HepG2 (cell line): ENCODE data around the gene CPAMD8. TPM values are rescaled to one million over a fixed set of nuclear protein-coding genes. Genes with fewer than 3 reads are reported as not detected.

Experiments
- ATAC-seq: fragments of 200-7000 bp; cut with Tn5 transposase; 3 replicates; pipeline ENCODE4 v1.9.1; 2020; ENCODE audit warnings: mild to moderate bottlenecking, moderate library complexity
- BruUV-seq: library from RNA; stranded (reverse); fragments of 400-500 nt; replicated peaks from 2 replicates; lab custom pipeline; 2021; lab: Mats Ljungman, UMichigan
- CTCF ChIA-PET: fragments of 300-600 bp; formaldehyde crosslinking; extraction: SDS; loops from one replicate; lab custom pipeline; 2021; ENCODE audit warnings: low total read pairs, inconsistent platforms, low intra/inter-chr PET ratio; lab: Yijun Ruan, JAX
- POLR2A ChIA-PET: fragments of 350-600 bp; sonication (Branson Sonifier 250); formaldehyde crosslinking; loops from one replicate; lab custom pipeline; 2020; ENCODE audit warnings: antibody characterized with exemption, inconsistent platforms; lab: Yijun Ruan, JAX
- DNase-seq: peaks from one replicate; pipeline ENCODE4 v3.0.0-alpha.2; 2015; ENCODE audit warnings: low spot score
- FAIRE-seq: peaks from 3 replicates; lab custom pipeline; 2011; peaks lifted over from hg19 to GRCh38; lab: Jason Lieb, UNC
- H2AFZ ChIP-seq: one replicate; pipeline ENCODE4 v1.6.1; 2011; ENCODE audit warnings: low read length, inconsistent platforms
- H3K27ac ChIP-seq: fragments of 300-600 bp; 3 replicates; pipeline ENCODE4 v1.8.0; 2011; ENCODE audit warnings: mixed run types, mild to moderate bottlenecking, mixed read lengths, low read length, inconsistent platforms; ENCODE audit not compliant: insufficient read depth; ENCODE audit errors: extremely low read length
- H3K27me3 ChIP-seq, 2 experiments: fragments of 200-600 bp in 1 of 2; 2 replicates in 1 of 2; 3 replicates in 1 of 2; pipeline versions ENCODE4 v1.6.0 to v1.8.0; 2011; ENCODE audit warnings: low read length in 2 of 2, mild to moderate bottlenecking in 2 of 2, moderate library complexity in 2 of 2, inconsistent platforms in 1 of 2; ENCODE audit not compliant: insufficient read depth in 2 of 2, control insufficient read depth in 1 of 2
- H3K36me3 ChIP-seq, 2 experiments: fragments of 200-600 bp in 1 of 2; replicated peaks in 1 of 2; 2 replicates in 1 of 2; 3 replicates in 1 of 2; pipeline versions ENCODE4 v1.5.1 to v1.8.0; 2011; ENCODE audit warnings: low read length in 2 of 2, inconsistent platforms in 1 of 2; ENCODE audit not compliant: insufficient read depth in 2 of 2, control insufficient read depth in 1 of 2
- H3K4me1 ChIP-seq: 2 replicates; pipeline ENCODE4 v1.5.1; 2012; ENCODE audit warnings: low read length, inconsistent platforms; ENCODE audit not compliant: insufficient read depth
- H3K4me2 ChIP-seq: 2 replicates; pipeline ENCODE4 v1.6.0; 2011; ENCODE audit warnings: low read depth, low read length, inconsistent platforms
- H3K4me3 ChIP-seq, 3 experiments: fragments of 200-600 bp in 1 of 3; sonication (generic), shearing (Covaris generic) in 1 of 3; replicated peaks in 1 of 3; 2 replicates each; pipeline ENCODE4 v1.5.1; 2011 to 2016; ENCODE audit warnings: low read length in 3 of 3, inconsistent platforms in 2 of 3, low read depth in 2 of 3, mild to moderate bottlenecking in 2 of 3, control low read depth in 1 of 3, mixed read lengths in 1 of 3; ENCODE audit not compliant: insufficient read depth in 1 of 3
- H3K79me2 ChIP-seq: one replicate; pipeline ENCODE4 v1.6.1; 2011; ENCODE audit warnings: low read length, inconsistent platforms; ENCODE audit not compliant: insufficient read depth
- H3K9ac ChIP-seq: 2 replicates; pipeline ENCODE4 v1.6.0; 2011; ENCODE audit warnings: mild to moderate bottlenecking, low read depth, low read length, inconsistent platforms; ENCODE audit not compliant: insufficient read depth
- H3K9me3 ChIP-seq: 2 replicates; pipeline ENCODE4 v1.5.1; 2012; ENCODE audit warnings: mild to moderate bottlenecking, low read length
- H4K20me1 ChIP-seq: 2 replicates; pipeline ENCODE4 v1.6.0; 2011; ENCODE audit warnings: inconsistent platforms, mild to moderate bottlenecking, low read length, moderate library complexity; ENCODE audit not compliant: insufficient read depth
- BHLHE40 ChIP-seq: IDR thresholded peaks from 2 replicates; pipeline ENCODE4 v1.6.1; 2011; ENCODE audit warnings: low read length, improper control_type of control experiment
- JARID2 ChIP-seq: sonication (generic); formaldehyde crosslinking; IDR thresholded peaks from 2 replicates; pipeline ENCODE4 v1.8.1; 2023; ENCODE audit warnings: missing genetic modification reagents, inconsistent platforms; ENCODE audit not compliant: insufficient replicate concordance
- MBD4 ChIP-seq: IDR thresholded peaks from 2 replicates; pipeline ENCODE4 v1.6.1; 2012; ENCODE audit warnings: low read length, inconsistent platforms, borderline replicate concordance
- PHF21A ChIP-seq: sonication (generic); formaldehyde crosslinking; IDR thresholded peaks from 2 replicates; pipeline ENCODE4 v1.5.0; 2020; ENCODE audit warnings: mild to moderate bottlenecking, missing genetic modification reagents
- RFXAP ChIP-seq: sonication (generic); formaldehyde crosslinking; IDR thresholded peaks from 2 replicates; pipeline ENCODE4 v1.4.0; 2020; ENCODE audit warnings: missing genetic modification reagents, borderline replicate concordance
- SNAPC4 ChIP-seq: sonication (generic); formaldehyde crosslinking; IDR thresholded peaks from 2 replicates; pipeline ENCODE4 v1.4.0; 2020; ENCODE audit warnings: mild to moderate bottlenecking, missing genetic modification reagents
- SP140L ChIP-seq: sonication (generic); formaldehyde crosslinking; IDR thresholded peaks from 2 replicates; pipeline ENCODE4 v1.4.0; 2020; ENCODE audit warnings: missing genetic modification reagents, borderline replicate concordance
- ZEB1 ChIP-seq: IDR thresholded peaks from 2 replicates; pipeline ENCODE4 v1.6.1; 2012; ENCODE audit warnings: mild to moderate bottlenecking, low read depth, inconsistent platforms; ENCODE audit not compliant: insufficient replicate concordance
- ZNF574 ChIP-seq: sonication (generic); formaldehyde crosslinking; IDR thresholded peaks from 2 replicates; pipeline ENCODE4 v1.4.0; 2020; ENCODE audit warnings: missing genetic modification reagents
- ZNF772 ChIP-seq: sonication (generic); formaldehyde crosslinking; IDR thresholded peaks from 2 replicates; pipeline ENCODE4 v1.5.0; 2020; ENCODE audit warnings: mild to moderate bottlenecking, missing genetic modification reagents
- WGBS: methylation state at CpG from one replicate; pipeline ENCODE4 v1.1.6; 2017; ENCODE audit warnings: low lambda C conversion rate; 5-methylcytosine and 5-hydroxymethylcytosine counted together
- in situ Hi-C: cut with HindIII; loops from 2 replicates; pipeline ENCODE4 v1.10.0; 2017; ENCODE audit warnings: low pct_unique_long_range_greater_than_20kb; ENCODE audit not compliant: extremely low pct_ligation_motif_present
- intact Hi-C: fragments of 100-400 bp; cut with micrococcal nuclease; formaldehyde crosslinking; loops from one replicate; pipeline ENCODE4 v1.10.0; 2022; ENCODE audit not compliant: unreplicated experiment
- polyA plus RNA-seq, 8 experiments: library from polyadenylated mRNA; depleted of rRNA in 3 of 8; stranded (reverse) in 7 of 8; unstranded in 1 of 8; fragments of >200 nt; fragmentation: Illumina TruSeq in 4 of 8; extraction: Trizol in 4 of 8; gene quantifications; 2 replicates each; pipeline versions ENCODE4 v1.2.1 to v1.2.3, GENCODE V29; 2011 to 2016; ENCODE audit warnings: low read depth in 4 of 8, missing spikeins in 1 of 8, mixed read lengths in 1 of 8; ENCODE audit not compliant: insufficient read depth in 1 of 8
- total RNA-seq, 5 experiments: library from RNA; depleted of rRNA; stranded (reverse); fragments of >200 nt; fragmentation: Illumina TruSeq; extraction: Trizol; gene quantifications; 2 replicates each; pipeline ENCODE4 v1.2.3, GENCODE V29; 2016; ENCODE audit warnings: low read depth in 1 of 5
- TF ChIP-seq, protein P1 (sequence below): sonication (generic); formaldehyde crosslinking; IDR thresholded peaks from 2 replicates; pipeline ENCODE4 v1.8.0; 2022; ENCODE audit warnings: missing genetic modification reagents, mild to moderate bottlenecking, moderate library complexity, borderline replicate concordance

Gene CPAMD8
- total and polyA plus RNA-seq, 2 of the 13 experiments (the other 11 are each of a cell fraction or from before 2014, with no cell fraction given) = 0.29 to 0.34 TPM

- in situ Hi-C loops = loop anchor here (5.0 kb wide), 1 partner anchor 213 kb away; the partner anchor contains the start of gene ANKLE1
- Histone ChIP-seq H3K27me3 (no peaks in the 10 kb centered on the region), H3K4me2 (no peak overlapping the region), H3K79me2 (peaks cover 16% of the 10 kb centered on the region), H3K36me3 (peaks cover 8 to 49% of the 10 kb centered on the region in 2 experiments), H3K9me3 (peaks cover 2% of the 10 kb centered on the region; the same call in 1 of the 2 replicates), H2AFZ (no peak overlapping the region), H3K27ac (no peak overlapping the region), H3K4me1 (peaks cover 26% of the 10 kb centered on the region), H3K4me3 (no peak overlapping the region), H4K20me1 (no peaks in the 10 kb centered on the region; the same call in 1 of the 2 replicates), H3K9ac (no peak overlapping the region)
- BruUV-seq = no TSS peak
- ChIA-PET POLR2A (no interaction called here), CTCF (no interaction called here)
- FAIRE-seq (no peak), ATAC-seq (no peak), DNase-seq (no peak)
- intact Hi-C loops = loop anchor here (5.0 kb wide), 2 partner anchors 213 to 318 kb away; partner anchors contain the start of gene ANKLE1
- WGBS = 94% methylated on average over 8 of the region's 9 CpGs
- TF ChIP-seq RFXAP (CRISPR knock-in tag) = no peak
- no peak for TF ChIP-seq SP140L
- TF ChIP-seq ZNF574 (CRISPR knock-in tag) = no peak
- TF ChIP-seq BHLHE40 = no peak
- TF ChIP-seq ZNF772 (CRISPR knock-in tag) = no peak
- TF ChIP-seq, protein P1, sequence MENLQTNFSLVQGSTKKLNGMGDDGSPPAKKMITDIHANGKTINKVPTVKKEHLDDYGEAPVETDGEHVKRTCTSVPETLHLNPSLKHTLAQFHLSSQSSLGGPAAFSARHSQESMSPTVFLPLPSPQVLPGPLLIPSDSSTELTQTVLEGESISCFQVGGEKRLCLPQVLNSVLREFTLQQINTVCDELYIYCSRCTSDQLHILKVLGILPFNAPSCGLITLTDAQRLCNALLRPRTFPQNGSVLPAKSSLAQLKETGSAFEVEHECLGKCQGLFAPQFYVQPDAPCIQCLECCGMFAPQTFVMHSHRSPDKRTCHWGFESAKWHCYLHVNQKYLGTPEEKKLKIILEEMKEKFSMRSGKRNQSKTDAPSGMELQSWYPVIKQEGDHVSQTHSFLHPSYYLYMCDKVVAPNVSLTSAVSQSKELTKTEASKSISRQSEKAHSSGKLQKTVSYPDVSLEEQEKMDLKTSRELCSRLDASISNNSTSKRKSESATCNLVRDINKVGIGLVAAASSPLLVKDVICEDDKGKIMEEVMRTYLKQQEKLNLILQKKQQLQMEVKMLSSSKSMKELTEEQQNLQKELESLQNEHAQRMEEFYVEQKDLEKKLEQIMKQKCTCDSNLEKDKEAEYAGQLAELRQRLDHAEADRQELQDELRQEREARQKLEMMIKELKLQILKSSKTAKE (CRISPR knock-in tag) = no peak
- no peak for TF ChIP-seq PHF21A
- no peak for TF ChIP-seq MBD4
- TF ChIP-seq JARID2 (CRISPR knock-in tag) = no peak
- TF ChIP-seq ZEB1 = no peak
- TF ChIP-seq SNAPC4 = no peak
Observed at GRCh38 chr19:17069193-17069592, 42.6 kb upstream of the CPAMD8 start.
